H1 (cell line): ENCODE measurements around the gene AKR1C8. TPM values are rescaled to one million over a fixed set of nuclear protein-coding genes. Genes with fewer than 3 reads are reported as not detected.

Experiments used
- CTCF ChIA-PET: fragments of 300-600 bp; sonication (Branson Sonifier 250); formaldehyde crosslinking; loops from one replicate; lab custom pipeline; 2021; ENCODE audit not compliant: partially characterized antibody; lab: Charles Lee
- POLR2A ChIA-PET: fragments of 300-600 bp; sonication (Branson Sonifier 250); formaldehyde crosslinking; loops from one replicate; lab custom pipeline; 2021; ENCODE audit warnings: inconsistent platforms; ENCODE audit not compliant: partially characterized antibody; lab: Charles Lee
- DNase-seq, 2 experiments: peaks; one replicate each; pipeline versions ENCODE4 v3.0.0 to v3.0.0-alpha.2; 2010 to 2022; ENCODE audit warnings: low spot score in 2 of 2, low read depth in 1 of 2, mixed read lengths in 1 of 2
- FAIRE-seq: peaks from 2 replicates; lab custom pipeline; 2011; peaks lifted over from hg19 to GRCh38; lab: Jason Lieb, UNC
- H2AFZ ChIP-seq: 2 replicates; pipeline ENCODE4 v1.8.1; 2012; ENCODE audit warnings: low read length, inconsistent platforms
- H2AK5ac ChIP-seq: 2 replicates; pipeline ENCODE4 v1.6.1; 2013; ENCODE audit warnings: low read depth, low read length
- H2BK120ac ChIP-seq: replicated peaks from 2 replicates; pipeline ENCODE3; 2013; ENCODE audit warnings: low read depth, low read length, inconsistent platforms
- H2BK12ac ChIP-seq: 2 replicates; pipeline ENCODE4 v1.6.1; 2013; ENCODE audit warnings: low read depth, low read length
- H2BK15ac ChIP-seq: 2 replicates; pipeline ENCODE4 v1.6.1; 2013; ENCODE audit warnings: low read length
- H2BK20ac ChIP-seq: 2 replicates; pipeline ENCODE4 v1.6.1; 2013; ENCODE audit warnings: low read length
- H2BK5ac ChIP-seq: 2 replicates; pipeline ENCODE4 v1.6.1; 2013; ENCODE audit warnings: low read depth, low read length
- H3K14ac ChIP-seq: 2 replicates; pipeline ENCODE4 v1.6.1; 2013; ENCODE audit warnings: inconsistent platforms; ENCODE audit not compliant: insufficient read length
- H3K18ac ChIP-seq: 2 replicates; pipeline ENCODE4 v1.6.1; 2013; ENCODE audit warnings: low read length; ENCODE audit errors: extremely low read depth
- H3K23ac ChIP-seq: 2 replicates; pipeline ENCODE4 v1.6.1; 2013; ENCODE audit warnings: inconsistent platforms; ENCODE audit not compliant: insufficient read length
- H3K23me2 ChIP-seq: 2 replicates; pipeline ENCODE4 v1.6.1; 2013; ENCODE audit warnings: low read depth, low read length
- H3K27ac ChIP-seq: 2 replicates; pipeline ENCODE4 v1.6.1; 2011; ENCODE audit warnings: low read depth, low read length, inconsistent platforms
- H3K27me3 ChIP-seq, 4 experiments: replicated peaks in 1 of 4; 1 replicate in 1 of 4; 2 replicates in 3 of 4; pipeline versions ENCODE4 v1.6.1 to v1.8.1; 2011 to 2013; ENCODE audit warnings: low read length in 3 of 4, mild to moderate bottlenecking in 3 of 4, inconsistent platforms in 2 of 4, mixed read lengths in 2 of 4, moderate library complexity in 1 of 4; ENCODE audit not compliant: control insufficient read depth in 3 of 4, insufficient read depth in 3 of 4; ENCODE audit errors: extremely low read depth in 1 of 4
- H3K36me3 ChIP-seq, 4 experiments: 2 replicates each; pipeline versions ENCODE4 v1.6.1 to v1.8.1; 2011 to 2013; ENCODE audit warnings: mild to moderate bottlenecking in 4 of 4, low read length in 3 of 4, moderate library complexity in 2 of 4, control low read depth in 1 of 4, inconsistent platforms in 1 of 4; ENCODE audit not compliant: insufficient read depth in 4 of 4, control insufficient read depth in 2 of 4
- H3K4ac ChIP-seq: replicated peaks from 2 replicates; pipeline ENCODE3; 2013; ENCODE audit warnings: low read length, low read depth, mixed read lengths, inconsistent platforms; ENCODE audit not compliant: insufficient read length
- H3K4me1 ChIP-seq, 4 experiments: replicated peaks in 1 of 4; 1 replicate in 1 of 4; 2 replicates in 3 of 4; pipeline versions ENCODE4 v1.6.1 to v1.8.1; 2011 to 2013; ENCODE audit warnings: low read length in 3 of 4, inconsistent platforms in 2 of 4, mixed read lengths in 1 of 4; ENCODE audit not compliant: insufficient read depth in 4 of 4, control insufficient read depth in 3 of 4
- H3K4me2 ChIP-seq, 2 experiments: 2 replicates each; pipeline versions ENCODE4 v1.6.1 to v1.8.1; 2011 to 2013; ENCODE audit warnings: low read depth in 2 of 2, low read length in 2 of 2, control low read depth in 1 of 2, inconsistent platforms in 1 of 2, mild to moderate bottlenecking in 1 of 2; ENCODE audit not compliant: insufficient read depth in 1 of 2
- H3K4me3 ChIP-seq, 4 experiments: fragments of 200-600, 300-600 bp in 1 of 4; sonication (generic), shearing (Covaris generic), sonication (Bioruptor Twin) in 1 of 4; 2 replicates each; pipeline versions ENCODE4 v1.5.1 to v1.8.1; 2011 to 2016; ENCODE audit warnings: low read length in 4 of 4, low read depth in 3 of 4, control low read depth in 2 of 4, inconsistent platforms in 2 of 4, mild to moderate bottlenecking in 2 of 4, mixed read lengths in 1 of 4, moderate library complexity in 1 of 4; ENCODE audit not compliant: insufficient read depth in 2 of 4; ENCODE audit errors: extremely low read depth in 1 of 4
- H3K56ac ChIP-seq: replicated peaks from 2 replicates; pipeline ENCODE3; 2013; ENCODE audit warnings: low read depth, mild to moderate bottlenecking, mixed read lengths, low read length, inconsistent platforms; ENCODE audit not compliant: insufficient read length
- H3K79me1 ChIP-seq: 2 replicates; pipeline ENCODE4 v1.6.1; 2013; ENCODE audit warnings: low read depth, low read length, control low read depth
- H3K79me2 ChIP-seq, 2 experiments: 2 replicates each; pipeline versions ENCODE4 v1.6.1 to v1.8.1; 2012 to 2013; ENCODE audit warnings: low read length in 2 of 2, mild to moderate bottlenecking in 2 of 2, inconsistent platforms in 1 of 2; ENCODE audit not compliant: insufficient read depth in 2 of 2, control insufficient read depth in 1 of 2
- H3K9ac ChIP-seq, 4 experiments: replicated peaks in 1 of 4; 1 replicate in 1 of 4; 2 replicates in 3 of 4; pipeline versions ENCODE4 v1.6.1 to v1.8.1; 2011 to 2013; ENCODE audit warnings: low read depth in 3 of 4, low read length in 3 of 4, control low read depth in 2 of 4, mild to moderate bottlenecking in 2 of 4, moderate library complexity in 2 of 4, inconsistent platforms in 1 of 4; ENCODE audit errors: extremely low read depth in 1 of 4
- H3K9me3 ChIP-seq, 2 experiments: 2 replicates each; pipeline versions ENCODE4 v1.6.1 to v1.8.1; 2012 to 2013; ENCODE audit warnings: mild to moderate bottlenecking in 2 of 2, moderate library complexity in 2 of 2, control low read depth in 1 of 2, inconsistent platforms in 1 of 2, low read depth in 1 of 2, low read length in 1 of 2, mixed read lengths in 1 of 2; ENCODE audit not compliant: insufficient read depth in 2 of 2
- H4K20me1 ChIP-seq, 2 experiments: replicated peaks in 1 of 2; 2 replicates each; pipeline versions ENCODE3 to v1.8.1; 2011 to 2013; ENCODE audit warnings: inconsistent platforms in 2 of 2, low read length in 2 of 2, mild to moderate bottlenecking in 1 of 2; ENCODE audit not compliant: insufficient read depth in 2 of 2, control insufficient read depth in 1 of 2
- H4K5ac ChIP-seq: 2 replicates; pipeline ENCODE4 v1.6.1; 2013; ENCODE audit warnings: low read length, low read depth, mixed read lengths, inconsistent platforms; ENCODE audit not compliant: insufficient read length
- H4K8ac ChIP-seq: 2 replicates; pipeline ENCODE4 v1.8.0; 2013; ENCODE audit warnings: mild to moderate bottlenecking, moderate library complexity, low read length, inconsistent platforms; ENCODE audit not compliant: insufficient read depth; ENCODE audit errors: extremely low read depth
- H4K91ac ChIP-seq: replicated peaks from 2 replicates; pipeline ENCODE3; 2013; ENCODE audit warnings: low read length, mixed read lengths, inconsistent platforms; ENCODE audit not compliant: insufficient read length
- POLR2AphosphoS5 ChIP-seq: IDR thresholded peaks from 2 replicates; pipeline ENCODE4 v1.6.1; 2011; ENCODE audit warnings: low read depth, low read length
- WGBS, 2 experiments: shearing (Covaris generic) in 1 of 2; methylation state at CpG; one replicate each; pipeline versions ENCODE4 v1.1.6 to v1.1.7; 2013 to 2015; ENCODE audit warnings: low lambda C conversion rate in 2 of 2, mixed read lengths in 2 of 2, inconsistent platforms in 1 of 2, low coverage in 1 of 2, missing lambda C conversion rate in 1 of 2; ENCODE audit not compliant: insufficient replicate concordance in 2 of 2, insufficient coverage in 1 of 2, insufficient read length in 1 of 2; ENCODE audit errors: extremely low coverage in 1 of 2, missing lambda C conversion rate in 1 of 2; 5-methylcytosine and 5-hydroxymethylcytosine counted together
- polyA plus RNA-seq, 7 experiments: library from polyadenylated mRNA; depleted of rRNA in 3 of 7; stranded (reverse) in 5 of 7; unstranded in 2 of 7; fragments of >200 nt in 5 of 7; fragments of 200-250 nt in 2 of 7; gene quantifications; 1 replicate in 5 of 7; 2 replicates in 1 of 7; 4 replicates in 1 of 7; pipeline versions ENCODE4 v1.2.1 to v1.2.3, GENCODE V29; 2011 to 2013; ENCODE audit warnings: missing spikeins in 2 of 7, mixed read lengths in 2 of 7
- total RNA-seq: library from RNA; stranded (reverse); fragmentation: NEBNext Ultra II Directional; extraction: Animal tissue kit (Norgen Biotek cat#: 25700); gene quantifications from 2 replicates; pipeline ENCODE4 v1.2.1, GENCODE V29; 2021

AKR1C8 gene
- total and polyA plus RNA-seq, 2 of the 8 experiments (the other 6 are each of a cell fraction or from before 2014, with no cell fraction given): not detected

DNA sequence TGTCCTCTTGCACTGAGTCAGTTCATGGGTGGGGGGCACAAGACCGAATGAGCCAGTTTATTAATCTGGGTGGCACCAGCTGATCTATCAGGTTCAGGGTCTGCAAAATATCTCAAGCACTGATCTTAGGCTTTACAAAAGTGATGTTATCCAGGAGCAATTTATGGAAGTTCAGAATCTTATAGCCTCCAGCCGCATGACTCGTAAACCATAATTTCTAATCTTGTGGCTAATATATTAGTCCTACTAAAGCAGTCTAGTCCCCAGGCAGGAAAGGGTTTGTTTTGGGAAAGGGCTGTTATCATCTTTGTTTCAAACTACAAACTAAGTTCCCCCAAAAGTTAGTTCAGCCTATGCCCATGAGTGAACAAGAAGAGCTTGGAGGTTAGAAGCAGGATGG, 33.9 kb downstream of the AKR1C8 start:
- Histone ChIP-seq H4K5ac (no peak overlapping the region), H3K9me3 (peaks cover 22 to 33% of the 10 kb centered on the region in 2 experiments; a peak in 3 of 4 replicates), H3K23ac (no peak overlapping the region), H3K4me3 (no peak overlapping the region), H2BK20ac (no peak overlapping the region), H3K79me2 (no peaks in the 10 kb centered on the region), H3K18ac (no peak overlapping the region), H3K9ac (no peak overlapping the region), H2BK5ac (no peak overlapping the region), H2BK15ac (no peak overlapping the region), H4K20me1 (no peaks in the 10 kb centered on the region), H3K14ac (no peak overlapping the region), H4K8ac (no peak overlapping the region), H3K79me1 (no peaks in the 10 kb centered on the region), H3K4me2 (no peak overlapping the region), H2AK5ac (no peak overlapping the region), H3K4ac (no peak overlapping the region), H4K91ac (no peak overlapping the region), H3K36me3 (no peaks in the 10 kb centered on the region), H3K27ac (no peak overlapping the region), H3K56ac (no peak overlapping the region), H2AFZ (no peak overlapping the region), H3K4me1 (no peaks in the 10 kb centered on the region), H2BK12ac (no peak overlapping the region), H2BK120ac (no peak overlapping the region), H3K27me3 (no peaks in the 10 kb centered on the region), H3K23me2 (no peaks in the 10 kb centered on the region)
- WGBS, 2 experiments: 95% methylated on average over 3 of the region's 3 CpGs; no CpG with 5 or more reads in 1 of the 2 experiments
- no peak for DNase-seq
- FAIRE-seq: no peak
- ChIA-PET CTCF (no interaction called here), POLR2A (no interaction called here)
- TF ChIP-seq POLR2AphosphoS5: no peak
